Breast epithelium (tissue), 3 donors: ENCODE results near the gene RNF111.
A peak's percentile ranks its signal among the peaks of the same experiment; 100 is the strongest.

Experiments used
- POLR2A ChIP-seq: fragments of 450-650 bp; IDR thresholded peaks from one replicate; pipeline ENCODE4 v1.6.1; 2016; ENCODE audit warnings: antibody characterized with exemption, mild to moderate bottlenecking, moderate library complexity
- TF ChIP-seq, protein P1 (sequence below), 3 donors: fragments of 450-650 bp; IDR thresholded peaks; one replicate each; pipeline ENCODE4 v1.5.1; 2016 to 2017; ENCODE audit warnings: antibody characterized with exemption in 3 of 3, mild to moderate bottlenecking in 3 of 3, moderate library complexity in 3 of 3

DNA sequence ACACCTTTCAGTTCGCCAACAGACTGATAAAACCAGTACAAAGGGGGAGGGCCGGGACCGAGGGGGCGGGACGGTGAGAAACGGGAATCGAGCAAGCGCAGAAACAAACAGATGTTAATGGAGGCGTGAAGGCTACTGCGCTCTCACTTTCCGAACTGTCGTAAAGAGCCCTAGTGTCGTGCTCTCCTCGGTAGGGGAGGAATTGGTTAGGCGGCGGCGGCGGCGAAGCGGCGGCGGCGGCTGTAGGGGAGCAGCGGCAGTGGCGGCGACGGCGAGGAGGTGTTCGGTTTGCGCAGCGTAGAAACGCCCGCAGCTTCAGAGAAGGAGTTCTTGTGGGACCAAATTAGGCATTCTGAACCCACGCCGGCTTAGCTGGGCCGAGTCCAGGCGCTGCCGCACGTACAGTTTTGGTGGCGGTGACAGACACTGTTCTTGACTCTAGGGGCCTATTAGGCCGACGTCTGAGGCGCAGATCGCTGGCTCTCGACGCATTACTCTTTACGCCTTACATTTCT is at the start of gene RNF111:
- TF ChIP-seq, protein P1, sequence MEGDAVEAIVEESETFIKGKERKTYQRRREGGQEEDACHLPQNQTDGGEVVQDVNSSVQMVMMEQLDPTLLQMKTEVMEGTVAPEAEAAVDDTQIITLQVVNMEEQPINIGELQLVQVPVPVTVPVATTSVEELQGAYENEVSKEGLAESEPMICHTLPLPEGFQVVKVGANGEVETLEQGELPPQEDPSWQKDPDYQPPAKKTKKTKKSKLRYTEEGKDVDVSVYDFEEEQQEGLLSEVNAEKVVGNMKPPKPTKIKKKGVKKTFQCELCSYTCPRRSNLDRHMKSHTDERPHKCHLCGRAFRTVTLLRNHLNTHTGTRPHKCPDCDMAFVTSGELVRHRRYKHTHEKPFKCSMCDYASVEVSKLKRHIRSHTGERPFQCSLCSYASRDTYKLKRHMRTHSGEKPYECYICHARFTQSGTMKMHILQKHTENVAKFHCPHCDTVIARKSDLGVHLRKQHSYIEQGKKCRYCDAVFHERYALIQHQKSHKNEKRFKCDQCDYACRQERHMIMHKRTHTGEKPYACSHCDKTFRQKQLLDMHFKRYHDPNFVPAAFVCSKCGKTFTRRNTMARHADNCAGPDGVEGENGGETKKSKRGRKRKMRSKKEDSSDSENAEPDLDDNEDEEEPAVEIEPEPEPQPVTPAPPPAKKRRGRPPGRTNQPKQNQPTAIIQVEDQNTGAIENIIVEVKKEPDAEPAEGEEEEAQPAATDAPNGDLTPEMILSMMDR (IDR thresholded peaks at IDR 0.05) = peak in 2 of 3 donors; percentile 14 to 16
- TF ChIP-seq POLR2A = peak; percentile 82
